Glutamatergic neuron (in vitro differentiated cells): Measurements from ENCODE around the gene CAVIN4. TPM values are rescaled to one million over a fixed set of nuclear protein-coding genes. Genes with fewer than 3 reads are reported as not detected.

Experiments
- DNase-seq: peaks from one replicate; pipeline ENCODE4 v3.0.0; 2022
- H3K27ac Mint-ChIP-seq: one replicate; pipeline ENCODE4 v1.8.0; 2020; ENCODE audit warnings: mild to moderate bottlenecking, mixed read lengths, inconsistent platforms; ENCODE audit not compliant: unreplicated experiment
- H3K27me3 Mint-ChIP-seq: one replicate; pipeline ENCODE4 v1.8.0; 2020; ENCODE audit warnings: mild to moderate bottlenecking, moderate library complexity, mixed read lengths, inconsistent platforms; ENCODE audit not compliant: unreplicated experiment
- H3K36me3 Mint-ChIP-seq: one replicate; pipeline ENCODE4 v1.8.0; 2020; ENCODE audit warnings: mild to moderate bottlenecking, mixed read lengths, inconsistent platforms; ENCODE audit not compliant: unreplicated experiment
- H3K4me1 Mint-ChIP-seq: one replicate; pipeline ENCODE4 v1.8.0; 2020; ENCODE audit warnings: mild to moderate bottlenecking, low read depth, mixed read lengths, inconsistent platforms; ENCODE audit not compliant: unreplicated experiment
- H3K4me3 Mint-ChIP-seq: one replicate; pipeline ENCODE4 v1.8.0; 2020; ENCODE audit warnings: mild to moderate bottlenecking, mixed read lengths, inconsistent platforms; ENCODE audit not compliant: unreplicated experiment
- H3K9me3 Mint-ChIP-seq: one replicate; pipeline ENCODE4 v1.8.0; 2020; ENCODE audit warnings: mild to moderate bottlenecking, moderate library complexity, mixed read lengths, inconsistent platforms; ENCODE audit not compliant: unreplicated experiment
- long read RNA-seq: library from polyadenylated mRNA; unstranded; transcript quantifications from one replicate; pipeline ENCODE4 v2.0.0, GENCODE V29; 2020; ENCODE audit not compliant: unreplicated experiment
- total RNA-seq: library from RNA; stranded (reverse); fragmentation: NEBNext Ultra II Directional; extraction: Animal tissue kit (Norgen Biotek cat#: 25700); gene quantifications from one replicate; pipeline ENCODE4 v1.2.1, GENCODE V29; 2021; ENCODE audit not compliant: unreplicated experiment
- TF ChIP-seq, protein P1 (sequence below): fragments of 200-600 bp; sonication (generic); IDR thresholded peaks from one replicate; pipeline ENCODE4 v1.5.0; 2021; ENCODE audit not compliant: partially characterized antibody, unreplicated experiment

CAVIN4 gene
- 32.9 TPM for total RNA-seq
- long read RNA-seq, partial matches to known transcripts, result 0 of 2 reads
- long read RNA-seq, other reads (novel, unspliced or antisense), result 1 of 2 reads

GRCh38 chr9:100577776-100578448 lies at the start of gene CAVIN4:
Gene CAVIN4, plus strand, starts transcription at chr9:100578079. Its CDS starts 65 bp downstream, at chr9:100578144.
- Mint-ChIP-seq H3K36me3 (no peaks in the 10 kb centered on the region), H3K4me3 (no peak within 1 kb of the TSS), H3K27me3 (no peaks in the 10 kb centered on the region), H3K9me3 (peaks cover 3% of the 10 kb centered on the region), H3K4me1 (no peaks in the 10 kb centered on the region), H3K27ac (no peak within 1 kb of the TSS)
- DNase-seq, result no peak
- TF ChIP-seq, protein P1, sequence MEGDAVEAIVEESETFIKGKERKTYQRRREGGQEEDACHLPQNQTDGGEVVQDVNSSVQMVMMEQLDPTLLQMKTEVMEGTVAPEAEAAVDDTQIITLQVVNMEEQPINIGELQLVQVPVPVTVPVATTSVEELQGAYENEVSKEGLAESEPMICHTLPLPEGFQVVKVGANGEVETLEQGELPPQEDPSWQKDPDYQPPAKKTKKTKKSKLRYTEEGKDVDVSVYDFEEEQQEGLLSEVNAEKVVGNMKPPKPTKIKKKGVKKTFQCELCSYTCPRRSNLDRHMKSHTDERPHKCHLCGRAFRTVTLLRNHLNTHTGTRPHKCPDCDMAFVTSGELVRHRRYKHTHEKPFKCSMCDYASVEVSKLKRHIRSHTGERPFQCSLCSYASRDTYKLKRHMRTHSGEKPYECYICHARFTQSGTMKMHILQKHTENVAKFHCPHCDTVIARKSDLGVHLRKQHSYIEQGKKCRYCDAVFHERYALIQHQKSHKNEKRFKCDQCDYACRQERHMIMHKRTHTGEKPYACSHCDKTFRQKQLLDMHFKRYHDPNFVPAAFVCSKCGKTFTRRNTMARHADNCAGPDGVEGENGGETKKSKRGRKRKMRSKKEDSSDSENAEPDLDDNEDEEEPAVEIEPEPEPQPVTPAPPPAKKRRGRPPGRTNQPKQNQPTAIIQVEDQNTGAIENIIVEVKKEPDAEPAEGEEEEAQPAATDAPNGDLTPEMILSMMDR, result no peak

GRCh38 chr9:100534401-100534800 lies 43.5 kb upstream of the CAVIN4 start:
- Mint-ChIP-seq H3K4me1 (no peaks in the 10 kb centered on the region), H3K27me3 (peaks cover 2% of the 10 kb centered on the region), H3K9me3 (peaks cover 8% of the 10 kb centered on the region), H3K4me3 (no peak overlapping the region), H3K36me3 (peaks cover 8% of the 10 kb centered on the region), H3K27ac (peak overlapping the region; percentile 20)
- DNase-seq, result no peak
- TF ChIP-seq, protein P1, result no peak

DNA sequence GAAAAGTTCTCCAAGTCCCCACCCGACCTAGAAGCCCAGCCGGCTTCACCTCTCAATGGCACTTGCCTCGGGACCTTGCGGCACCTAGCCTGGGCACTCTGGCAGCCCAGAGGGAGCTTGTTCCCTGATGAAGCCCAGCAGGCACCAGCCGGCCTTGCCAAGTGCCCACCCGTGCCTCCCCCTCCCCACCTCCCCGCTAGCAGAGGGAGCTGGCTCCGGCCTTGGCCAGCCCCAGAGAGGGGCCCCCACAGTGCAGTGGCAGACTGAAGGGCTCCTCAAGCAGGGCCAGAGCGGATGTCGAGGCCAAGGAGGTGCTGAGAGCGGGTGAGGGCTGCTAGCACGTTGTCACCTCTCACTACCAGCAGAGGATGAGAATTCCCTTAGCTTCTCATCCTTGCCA lies 37.6 kb upstream of the CAVIN4 start:
- Mint-ChIP-seq H3K27ac (no peak overlapping the region), H3K4me3 (no peak overlapping the region), H3K9me3 (peaks cover 15% of the 10 kb centered on the region), H3K27me3 (peaks cover 7% of the 10 kb centered on the region), H3K4me1 (no peaks in the 10 kb centered on the region), H3K36me3 (peaks cover 33% of the 10 kb centered on the region)
- no peak for DNase-seq
- TF ChIP-seq, protein P1, result no peak

- H3K27me3 Mint-ChIP-seq, result peaks cover 10% of the 10 kb centered on the region
- H3K9me3 Mint-ChIP-seq, result peaks cover 9% of the 10 kb centered on the region
- no peak overlapping the region for H3K4me3 Mint-ChIP-seq
- peaks cover 36% of the 10 kb centered on the region for H3K36me3 Mint-ChIP-seq
- H3K27ac Mint-ChIP-seq, result no peak overlapping the region
- H3K4me1 Mint-ChIP-seq, result no peaks in the 10 kb centered on the region
- no peak for DNase-seq
- TF ChIP-seq, protein P1, result no peak
These were observed 28.8 kb upstream of the CAVIN4 start for GRCh38 chr9:100549048-100549447.

- TF ChIP-seq, protein P1, result no peak
- Mint-ChIP-seq H3K27me3 (no peaks in the 10 kb centered on the region), H3K36me3 (no peaks in the 10 kb centered on the region), H3K4me3 (no peak overlapping the region), H3K27ac (no peak overlapping the region), H3K9me3 (no peaks in the 10 kb centered on the region), H3K4me1 (no peaks in the 10 kb centered on the region)
- DNase-seq, result no peak
These were observed 22.9 kb upstream of the CAVIN4 start for GRCh38 chr9:100554935-100555401.
